OCI-LY3 (cell line): Measurements from ENCODE around the gene CEP350.

Experiments
- H2AFZ ChIP-seq: fragments of 200-600, 300-600 bp; shearing (Covaris generic); 2 replicates; pipeline ENCODE4 v1.6.0; 2014; ENCODE audit warnings: antibody characterized with exemption, low read depth, low read length
- H3K27ac ChIP-seq: fragments of 200-600, 300-600 bp; sonication (generic); 2 replicates; pipeline ENCODE4 v1.5.1; 2014; ENCODE audit warnings: mild to moderate bottlenecking, low read length, moderate library complexity, mixed read lengths
- H3K27me3 ChIP-seq: fragments of 200-600, 300-600 bp; sonication (generic); 2 replicates; pipeline ENCODE4 v1.6.1; 2014; ENCODE audit warnings: low read depth, low read length, mixed read lengths
- H3K36me3 ChIP-seq: fragments of 200-600, 300-600 bp; sonication (generic); replicated peaks from 2 replicates; pipeline ENCODE3; 2014; ENCODE audit warnings: low read depth, low read length, mixed read lengths
- H3K4me1 ChIP-seq: fragments of 300-600, 200-600 bp; sonication (generic); 2 replicates; pipeline ENCODE4 v1.6.1; 2014; ENCODE audit warnings: low read length, mixed read lengths
- H3K4me2 ChIP-seq: fragments of 200-600, 300-600 bp; sonication (generic); 2 replicates; pipeline ENCODE4 v1.6.1; 2014; ENCODE audit warnings: low read length, mixed read lengths
- H3K4me3 ChIP-seq: fragments of 300-600, 200-600 bp; sonication (generic); 2 replicates; pipeline ENCODE4 v1.5.1; 2014; ENCODE audit warnings: antibody characterized with exemption, mild to moderate bottlenecking, low read length, moderate library complexity
- H3K79me2 ChIP-seq: fragments of 300-600, 200-600 bp; shearing (Covaris generic); 2 replicates; pipeline ENCODE4 v1.6.1; 2014; ENCODE audit warnings: mild to moderate bottlenecking, low read length, mixed read lengths
- H3K9ac ChIP-seq: fragments of 300-600, 200-600 bp; shearing (Covaris generic); 2 replicates; pipeline ENCODE4 v1.6.0; 2014; ENCODE audit warnings: mild to moderate bottlenecking, low read length, moderate library complexity
- H3K9me3 ChIP-seq: fragments of 200-600, 300-600 bp; shearing (Covaris generic); 2 replicates; pipeline ENCODE4 v1.6.1; 2014; ENCODE audit warnings: low read length, mixed read lengths; ENCODE audit not compliant: insufficient read depth
- H4K20me1 ChIP-seq: fragments of 200-600, 300-600 bp; sonication (generic); 2 replicates; pipeline ENCODE4 v1.6.1; 2016; ENCODE audit warnings: low read length, mixed read lengths; ENCODE audit not compliant: insufficient read depth
- EZH2phosphoT487 ChIP-seq: fragments of 200-600 bp; shearing (Covaris generic); IDR thresholded peaks from 2 replicates; pipeline ENCODE4 v1.6.1; 2018; ENCODE audit warnings: antibody characterized with exemption, mixed run types, low read depth
- TF ChIP-seq, protein P1 (sequence below): fragments of 200-600, 300-600 bp; sonication (generic); IDR thresholded peaks from 2 replicates; pipeline ENCODE4 v1.5.1; 2014; ENCODE audit warnings: antibody characterized with exemption, low read length, low read depth

CEP350 gene

GRCh38 chr1:179929955-179930798 lies 24.4 kb upstream of the CEP350 start:
- Histone ChIP-seq H3K36me3 (no peaks in the 10 kb centered on the region), H3K4me3 (no peak overlapping the region), H2AFZ (peak overlapping the region; percentile 15; the same call in 1 of the 2 replicates), H3K4me2 (peak overlapping the region; percentile 30), H3K27me3 (no peaks in the 10 kb centered on the region), H3K9me3 (no peaks in the 10 kb centered on the region), H3K9ac (no peak overlapping the region), H4K20me1 (no peaks in the 10 kb centered on the region), H3K27ac (no peak overlapping the region), H3K4me1 (peaks cover 8% of the 10 kb centered on the region), H3K79me2 (no peaks in the 10 kb centered on the region)
- no peak for TF ChIP-seq EZH2phosphoT487
- TF ChIP-seq, protein P1, sequence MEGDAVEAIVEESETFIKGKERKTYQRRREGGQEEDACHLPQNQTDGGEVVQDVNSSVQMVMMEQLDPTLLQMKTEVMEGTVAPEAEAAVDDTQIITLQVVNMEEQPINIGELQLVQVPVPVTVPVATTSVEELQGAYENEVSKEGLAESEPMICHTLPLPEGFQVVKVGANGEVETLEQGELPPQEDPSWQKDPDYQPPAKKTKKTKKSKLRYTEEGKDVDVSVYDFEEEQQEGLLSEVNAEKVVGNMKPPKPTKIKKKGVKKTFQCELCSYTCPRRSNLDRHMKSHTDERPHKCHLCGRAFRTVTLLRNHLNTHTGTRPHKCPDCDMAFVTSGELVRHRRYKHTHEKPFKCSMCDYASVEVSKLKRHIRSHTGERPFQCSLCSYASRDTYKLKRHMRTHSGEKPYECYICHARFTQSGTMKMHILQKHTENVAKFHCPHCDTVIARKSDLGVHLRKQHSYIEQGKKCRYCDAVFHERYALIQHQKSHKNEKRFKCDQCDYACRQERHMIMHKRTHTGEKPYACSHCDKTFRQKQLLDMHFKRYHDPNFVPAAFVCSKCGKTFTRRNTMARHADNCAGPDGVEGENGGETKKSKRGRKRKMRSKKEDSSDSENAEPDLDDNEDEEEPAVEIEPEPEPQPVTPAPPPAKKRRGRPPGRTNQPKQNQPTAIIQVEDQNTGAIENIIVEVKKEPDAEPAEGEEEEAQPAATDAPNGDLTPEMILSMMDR: no peak

- H3K4me1 ChIP-seq: peaks cover 12% of the 10 kb centered on the region
- H2AFZ ChIP-seq: no peak overlapping the region
- no peak overlapping the region for H3K4me2 ChIP-seq
- no peaks in the 10 kb centered on the region for H3K79me2 ChIP-seq
- no peak overlapping the region for H3K27ac ChIP-seq
- no peaks in the 10 kb centered on the region for H3K9me3 ChIP-seq
- TF ChIP-seq, protein P1: no peak
- TF ChIP-seq EZH2phosphoT487: no peak
- H3K36me3 ChIP-seq: no peaks in the 10 kb centered on the region
- no peak overlapping the region for H3K9ac ChIP-seq
- no peaks in the 10 kb centered on the region for H4K20me1 ChIP-seq
- no peak overlapping the region for H3K4me3 ChIP-seq
- H3K27me3 ChIP-seq: no peaks in the 10 kb centered on the region
Measured at GRCh38 chr1:179930867-179931266, 23.7 kb upstream of the CEP350 start.

DNA sequence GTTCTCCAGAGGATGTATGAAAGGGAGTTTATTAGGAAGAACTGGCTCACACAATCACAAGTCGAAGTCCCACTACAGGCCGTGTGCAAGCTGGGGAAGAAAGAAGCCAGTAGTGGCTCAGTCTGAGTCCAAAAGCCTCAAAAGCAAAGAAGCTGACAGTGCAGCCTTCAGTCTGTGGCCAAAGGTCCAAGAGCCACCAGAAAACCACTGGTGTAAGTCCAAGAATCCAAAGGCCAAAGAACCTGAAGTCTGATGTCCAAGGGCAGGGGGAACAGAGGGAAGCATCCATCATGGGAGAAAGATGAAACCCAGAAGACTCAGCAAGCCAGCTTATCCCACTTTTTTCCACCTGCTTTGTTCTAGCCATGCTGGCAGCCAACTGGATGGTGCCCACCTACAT lies 21.4 kb upstream of the CEP350 start:
- TF ChIP-seq, protein P1: no peak
- TF ChIP-seq EZH2phosphoT487: no peak
- Histone ChIP-seq H3K4me1 (peaks cover 22% of the 10 kb centered on the region), H3K36me3 (no peaks in the 10 kb centered on the region), H3K79me2 (no peaks in the 10 kb centered on the region), H3K9me3 (no peaks in the 10 kb centered on the region), H4K20me1 (no peaks in the 10 kb centered on the region), H3K27ac (no peak overlapping the region), H2AFZ (no peak overlapping the region), H3K9ac (no peak overlapping the region), H3K4me3 (no peak overlapping the region), H3K4me2 (no peak overlapping the region), H3K27me3 (no peaks in the 10 kb centered on the region)

DNA sequence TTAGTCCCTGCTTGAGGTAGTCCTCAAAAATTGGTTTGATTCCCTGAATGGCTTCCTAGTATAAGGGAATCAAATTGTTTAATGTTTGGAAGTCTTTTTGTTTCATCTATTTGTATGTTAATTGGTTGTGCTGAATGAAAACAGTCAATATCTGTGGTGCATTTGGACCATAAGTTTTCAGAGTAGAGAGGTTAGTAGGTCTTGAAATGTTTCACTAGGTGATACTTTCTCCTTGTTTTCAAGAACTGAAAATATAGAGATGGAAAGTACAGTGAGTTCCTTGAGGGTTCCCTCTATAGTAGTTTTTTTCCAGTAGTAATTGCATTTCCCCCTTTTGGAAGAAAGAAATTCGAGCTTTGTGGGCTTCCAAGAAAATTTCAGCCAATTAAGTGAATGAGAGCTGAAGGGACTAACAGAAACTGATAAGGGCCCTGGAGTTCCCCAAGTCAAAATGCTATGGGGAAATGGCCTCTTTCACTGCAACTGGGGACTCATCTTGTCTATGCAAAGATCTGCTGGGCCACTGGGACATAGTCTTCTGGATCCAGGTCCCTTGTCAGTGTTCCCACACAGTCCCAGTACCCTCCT lies 18.6 kb upstream of the CEP350 start:
- Histone ChIP-seq H3K4me2 (peak overlapping the region; percentile 39), H3K27ac (peak overlapping the region; percentile 27), H3K9ac (no peak overlapping the region), H3K27me3 (no peaks in the 10 kb centered on the region), H3K36me3 (no peaks in the 10 kb centered on the region), H3K4me3 (no peak overlapping the region), H3K9me3 (no peaks in the 10 kb centered on the region), H3K79me2 (no peaks in the 10 kb centered on the region), H3K4me1 (peaks cover 15% of the 10 kb centered on the region), H2AFZ (peak overlapping the region; percentile 54), H4K20me1 (no peaks in the 10 kb centered on the region)
- TF ChIP-seq EZH2phosphoT487: no peak
- TF ChIP-seq, protein P1: no peak
